Muscle of arm (tissue), 12 donors: ENCODE results near the gene GIGYF1. TPM values are rescaled to one million over a fixed set of nuclear protein-coding genes. Genes with fewer than 3 reads are reported as not detected.

Experiments used
- DNase-seq: peaks from one replicate; pipeline ENCODE4 v3.0.0-alpha.2; 2013
- polyA plus RNA-seq, 12 donors: library from polyadenylated mRNA; unstranded; fragments of 120-200 nt; gene quantifications; one replicate each; pipeline ENCODE4 v1.2.1, GENCODE V29; 2013; ENCODE audit not compliant: insufficient read length in 12 of 12

The GIGYF1 gene
- polyA plus RNA-seq, 12 donors, result 18.8 to 473 (median 27.5) TPM

- DNase-seq, result no peak
These were observed 60.9 kb downstream of the GIGYF1 start for GRCh38 chr7:100632951-100633717.

- no peak for DNase-seq
These were observed 64.0 kb downstream of the GIGYF1 start for GRCh38 chr7:100630066-100630465.

Other genes with a start within 250 kb of the GIGYF1 start
- 1 to 10 TPM in 9 of 12 donors, under 1 TPM in 1, not detected in 2; 0.98 to 2.4 (median 1.4) TPM for gene SPACDR, start 230.0 kb downstream of the GIGYF1 start, polyA plus RNA-seq
- 10 to 100 TPM in 11 of 12 donors, not detected in 1; 29.0 to 95.6 (median 38.9) TPM for gene TSC22D4, start 215.0 kb downstream of the GIGYF1 start, polyA plus RNA-seq
- 1 to 10 TPM in 11 of 12 donors, not detected in 1; 1.1 to 5.7 (median 1.5) TPM for gene NYAP1, start 210.3 kb downstream of the GIGYF1 start, polyA plus RNA-seq
- 10 to 100 TPM in 6 of 12 donors, 1 to 10 TPM in 5, not detected in 1; 7.8 to 16.8 (median 10.1) TPM for gene AGFG2, start 155.0 kb downstream of the GIGYF1 start, polyA plus RNA-seq
- gene SAP25, start 120.3 kb downstream of the GIGYF1 start, polyA plus RNA-seq, result 10 to 100 TPM in 1 of 12 donors, 1 to 10 TPM in 9, not detected in 2; 1.5 to 10.1 (median 2.8) TPM
- 10 to 100 TPM in 11 of 12 donors, not detected in 1; 16.7 to 39.5 (median 23.7) TPM for gene LRCH4, start 108.1 kb downstream of the GIGYF1 start, polyA plus RNA-seq
- 1 to 10 TPM in 7 of 12 donors, under 1 TPM in 3, not detected in 2; 0.59 to 2.1 (median 1.1) TPM for gene FBXO24, start 107.9 kb downstream of the GIGYF1 start, polyA plus RNA-seq
- gene PCOLCE, start 91.9 kb downstream of the GIGYF1 start, polyA plus RNA-seq, result 100 to 1,000 TPM; 170 to 827 (median 228) TPM
- gene MOSPD3, start 81.7 kb downstream of the GIGYF1 start, polyA plus RNA-seq, result 10 to 100 TPM in 11 of 12 donors, not detected in 1; 12.5 to 69.6 (median 17.2) TPM
- 1 to 10 TPM in 3 of 12 donors, under 1 TPM in 7, not detected in 2; 0.23 to 2.3 (median 0.72) TPM for gene TFR2, start 52.7 kb downstream of the GIGYF1 start, polyA plus RNA-seq
- gene ACTL6B, start 37.8 kb downstream of the GIGYF1 start, polyA plus RNA-seq, result under 1 TPM in 3 of 12 donors, not detected in 9; 0.21 to 0.30 (median 0.28) TPM
- 100 to 1,000 TPM in 11 of 12 donors, not detected in 1; 110 to 178 (median 137) TPM for gene GNB2, start 20.5 kb downstream of the GIGYF1 start, polyA plus RNA-seq
- 10 to 100 TPM in 11 of 12 donors, not detected in 1; 15.5 to 27.0 (median 18.3) TPM for gene POP7, start 11.9 kb upstream of the GIGYF1 start, polyA plus RNA-seq
- under 1 TPM in 3 of 12 donors, not detected in 9; 0.13 to 0.28 (median 0.21) TPM for gene EPO, start 26.2 kb upstream of the GIGYF1 start, polyA plus RNA-seq
- gene ZAN, start 39.3 kb upstream of the GIGYF1 start, polyA plus RNA-seq, result under 1 TPM in 1 of 12 donors, not detected in 11; 0.03 TPM
- gene EPHB4, start 133.3 kb upstream of the GIGYF1 start, polyA plus RNA-seq, result 10 to 100 TPM in 11 of 12 donors, not detected in 1; 31.1 to 74.0 (median 46.4) TPM
- gene SLC12A9, start 158.5 kb upstream of the GIGYF1 start, polyA plus RNA-seq, result 10 to 100 TPM in 11 of 12 donors, not detected in 1; 11.7 to 38.3 (median 16.3) TPM
- gene TRIP6, start 173.1 kb upstream of the GIGYF1 start, polyA plus RNA-seq, result 10 to 100 TPM in 11 of 12 donors, not detected in 1; 26.9 to 72.6 (median 38.8) TPM
- gene SRRT, start 180.9 kb upstream of the GIGYF1 start, polyA plus RNA-seq, result 100 to 1,000 TPM in 5 of 12 donors, 10 to 100 TPM in 6, not detected in 1; 72.6 to 153 (median 96.4) TPM
- gene UFSP1, start 195.5 kb upstream of the GIGYF1 start, polyA plus RNA-seq, result 1 to 10 TPM in 10 of 12 donors, not detected in 2; 1.4 to 3.4 (median 2.0) TPM
- gene ACHE, start 201.6 kb upstream of the GIGYF1 start, polyA plus RNA-seq, result 100 to 1,000 TPM in 2 of 12 donors, 10 to 100 TPM in 9, not detected in 1; 18.9 to 126 (median 70.5) TPM